Ureter (tissue), 1 donor: ENCODE data around the gene ADAM19. TPM values are rescaled to one million over a fixed set of nuclear protein-coding genes. Genes with fewer than 3 reads are reported as not detected.
A peak's percentile ranks its signal among the peaks of the same experiment; 100 is the strongest.

Source experiments
- DNase-seq: peaks from one replicate; pipeline ENCODE4 v3.0.0-alpha.2; 2020; ENCODE audit warnings: low spot score
- total RNA-seq: library from RNA; stranded (reverse); gene quantifications from one replicate; pipeline ENCODE4 v1.2.4, GENCODE V29; 2023
- donor health status: DM: yes; HTN: yes; CAD: no.

The ADAM19 gene
- total RNA-seq, 1 donor from 2014 or later: 17.4 TPM

DNA sequence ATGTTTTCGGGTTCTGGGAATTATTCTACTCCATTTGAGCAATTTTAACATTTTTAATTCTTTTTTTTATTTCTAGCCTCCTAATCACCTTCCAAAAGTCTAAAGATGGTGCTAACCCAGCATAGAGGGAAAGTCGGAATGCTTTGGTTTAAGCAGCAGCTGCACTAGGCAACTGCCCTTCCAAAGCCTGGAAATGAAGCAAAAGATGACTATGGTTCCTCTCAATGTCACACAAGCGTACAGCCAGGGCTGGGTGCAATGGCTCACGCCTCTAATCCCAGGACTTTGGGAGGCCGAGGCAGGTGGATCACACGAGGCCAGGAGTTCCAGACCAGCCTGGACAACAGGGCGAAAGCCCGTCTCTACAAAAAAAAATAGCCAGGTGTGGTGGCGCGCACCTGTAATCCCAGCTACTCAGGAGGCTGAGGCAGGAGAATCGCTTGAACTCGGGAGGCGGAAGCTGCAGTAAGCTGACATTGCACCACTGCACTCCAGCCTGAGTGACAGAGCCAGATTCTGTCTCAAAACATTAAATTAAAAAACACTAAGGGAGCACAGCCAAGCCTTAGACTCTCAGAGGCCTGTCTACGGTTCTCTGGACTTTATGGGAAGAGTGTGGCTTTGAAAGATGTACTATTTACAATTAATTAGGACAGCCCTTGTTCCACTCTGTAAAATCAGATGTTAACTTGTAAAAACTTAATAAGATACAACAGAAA, 33.1 kb downstream of the ADAM19 start:
- no peak for DNase-seq

DNA sequence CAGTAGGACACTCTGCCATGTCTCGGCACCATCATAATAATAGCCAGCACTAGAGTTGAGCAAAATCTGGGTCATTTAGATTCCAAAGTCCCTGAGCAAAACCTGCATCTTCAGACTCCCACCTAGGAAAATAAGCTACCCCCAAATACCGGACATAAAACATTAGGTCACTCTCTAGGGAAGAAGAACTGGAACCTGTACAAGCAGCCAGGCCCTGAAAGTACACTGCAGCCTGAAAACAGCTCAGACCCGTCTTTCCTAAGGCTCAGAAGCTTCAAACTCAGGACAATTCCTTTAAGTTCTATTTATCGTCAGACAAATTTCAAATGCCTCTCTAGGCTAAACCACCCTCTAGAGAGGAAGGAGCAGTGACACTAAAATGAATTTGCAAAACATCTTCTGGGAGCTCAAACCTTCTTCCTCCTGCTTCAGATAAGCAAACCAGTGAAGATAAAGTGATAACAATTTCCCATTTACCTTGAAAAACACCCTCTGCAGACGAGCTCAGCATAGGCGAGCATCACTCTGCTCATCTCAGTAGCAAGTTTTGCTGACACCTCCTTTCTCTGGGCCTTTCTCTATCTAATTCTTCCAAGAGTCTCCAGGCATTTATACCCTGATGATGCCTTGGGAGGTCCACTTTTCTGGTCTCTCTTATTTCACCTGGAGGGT, 34.0 kb downstream of the ADAM19 start:
- no peak for DNase-seq

DNA sequence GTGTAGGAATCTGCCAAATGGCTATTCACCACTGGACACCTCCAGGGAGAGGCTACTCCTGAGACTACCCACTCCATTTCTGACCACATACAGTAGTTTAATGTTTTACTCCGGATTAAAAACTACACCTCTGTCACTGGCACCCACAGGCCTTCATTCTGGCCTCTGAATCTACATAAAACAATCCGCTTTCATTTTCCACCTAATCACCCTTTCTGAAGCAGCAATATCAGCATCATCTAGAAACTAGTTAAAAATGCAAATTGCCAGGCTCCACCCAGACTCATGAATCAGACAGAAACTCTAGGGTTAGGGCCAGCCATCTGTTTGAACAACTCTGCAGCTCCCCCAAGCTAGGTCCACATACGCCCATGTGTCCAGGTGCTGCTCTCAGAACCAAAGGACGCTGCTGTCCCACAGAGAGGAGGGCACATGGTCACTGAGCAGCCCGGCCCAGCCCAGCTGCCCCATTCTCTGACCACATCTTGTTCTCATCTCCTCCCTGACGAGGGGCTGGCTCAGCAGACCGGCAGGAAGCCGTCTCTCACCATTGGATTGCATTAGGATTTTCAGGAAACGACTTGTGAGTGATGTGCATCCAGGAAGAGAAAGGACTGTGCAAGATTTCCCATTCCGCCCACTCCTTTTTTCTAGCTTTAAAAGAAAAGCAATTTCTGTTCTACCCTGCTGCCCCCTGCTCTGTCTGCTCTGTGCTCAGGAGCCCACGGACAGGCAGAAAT, 34.7 kb downstream of the ADAM19 start:
- DNase-seq: no peak

DNA sequence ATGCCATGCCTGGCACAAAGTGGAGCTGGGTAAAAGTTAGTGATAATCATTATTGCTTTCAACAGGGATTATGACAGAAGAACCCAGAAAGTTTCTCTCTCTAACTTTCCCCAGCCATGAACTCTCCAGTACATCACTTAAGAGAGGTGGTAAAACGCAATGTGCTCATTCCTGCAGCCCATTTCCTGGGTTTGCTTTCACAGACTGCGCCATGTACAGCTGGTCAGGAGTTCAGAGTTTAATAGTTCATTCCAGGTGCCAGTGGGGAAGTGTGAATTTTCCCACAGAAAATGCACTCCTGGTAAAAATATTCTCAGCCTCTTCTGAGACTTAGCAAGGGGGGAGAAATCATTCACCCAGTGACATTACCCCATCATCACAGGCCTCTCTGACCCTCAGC, 35.5 kb downstream of the ADAM19 start:
- no peak for DNase-seq

DNA sequence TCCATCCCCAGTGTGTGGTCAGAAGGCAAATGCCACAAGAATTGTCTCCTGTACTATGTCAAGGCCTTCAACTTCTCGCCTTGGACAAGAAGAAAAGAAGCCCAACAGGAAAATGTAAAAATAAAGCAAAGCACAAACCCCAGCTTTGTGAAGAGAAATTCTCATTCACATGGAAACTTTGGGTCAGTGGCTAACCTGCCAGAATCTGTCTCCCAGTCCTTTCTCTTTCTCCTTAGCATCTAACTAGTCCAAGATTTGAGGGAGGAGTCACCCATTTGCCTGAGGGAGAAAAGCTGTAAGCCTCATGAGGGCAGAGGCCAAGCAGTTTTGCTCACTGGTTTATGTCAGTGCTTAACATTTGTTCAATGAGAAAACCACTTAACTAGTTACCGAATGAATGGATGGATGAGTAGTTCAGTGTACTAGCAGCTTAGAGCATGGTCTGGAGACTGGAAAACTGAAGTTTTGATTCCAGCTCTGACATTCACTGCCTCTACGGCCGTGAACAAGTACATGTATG, 36.0 kb downstream of the ADAM19 start:
- DNase-seq: no peak

DNA sequence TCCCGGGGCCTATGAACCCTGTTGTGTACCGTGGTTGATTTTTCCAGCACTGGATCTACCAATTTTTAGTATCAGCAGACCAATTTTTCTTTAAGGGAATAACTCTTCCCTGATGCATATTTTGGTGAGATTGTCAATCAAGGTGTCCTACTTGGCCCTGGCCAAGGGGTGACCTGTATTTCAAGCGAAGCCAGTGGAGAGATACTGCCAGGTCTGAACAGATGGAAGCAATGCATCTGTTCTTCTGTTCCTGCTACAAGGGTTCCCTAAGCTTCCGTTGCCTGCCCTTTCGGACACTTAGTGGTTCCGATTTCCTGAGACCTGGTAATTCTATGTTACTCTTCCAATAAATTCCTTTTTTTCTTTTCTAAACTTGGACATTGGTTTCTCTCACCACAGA, 37.3 kb downstream of the ADAM19 start:
- DNase-seq: no peak

DNA sequence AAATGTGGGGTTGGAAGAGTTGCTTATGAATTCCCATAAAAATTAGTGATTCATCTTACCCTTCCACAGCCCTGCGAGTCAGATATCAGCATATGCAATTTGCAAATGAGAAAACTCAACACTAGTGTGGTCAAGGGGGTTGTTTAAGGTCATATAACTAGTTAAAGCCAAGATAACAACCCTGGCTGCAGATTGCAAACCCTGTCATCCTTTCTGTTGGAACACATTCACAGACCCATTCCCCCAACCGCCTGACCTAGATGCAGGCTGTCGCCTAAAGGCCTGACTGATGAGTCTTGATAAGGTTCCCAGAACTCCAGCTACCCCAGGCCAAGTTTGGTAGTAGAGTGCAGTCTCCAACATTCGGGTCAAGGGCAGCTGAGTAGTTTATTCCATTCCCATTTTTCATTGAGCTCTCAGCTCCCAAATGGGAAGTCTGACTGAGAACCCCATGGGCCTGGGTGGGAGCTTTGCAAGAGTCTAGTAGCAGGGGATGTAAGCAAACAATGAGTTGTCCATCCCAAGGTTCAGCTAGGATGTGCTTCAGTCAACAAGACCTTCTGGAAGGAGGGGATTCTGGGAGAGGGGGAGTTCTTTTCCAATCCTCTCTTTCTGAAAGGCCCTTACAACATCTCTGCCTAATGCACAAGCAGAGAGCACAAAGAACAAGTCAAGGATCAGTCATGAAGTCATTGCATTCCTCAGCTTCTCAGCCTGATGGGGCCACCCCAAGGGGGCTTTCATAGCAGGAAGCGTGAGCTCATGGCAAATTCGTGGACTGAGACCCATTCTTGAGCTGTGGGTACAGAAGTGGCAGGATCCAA, 40.3 kb downstream of the ADAM19 start:
- DNase-seq: peak; percentile 66

DNA sequence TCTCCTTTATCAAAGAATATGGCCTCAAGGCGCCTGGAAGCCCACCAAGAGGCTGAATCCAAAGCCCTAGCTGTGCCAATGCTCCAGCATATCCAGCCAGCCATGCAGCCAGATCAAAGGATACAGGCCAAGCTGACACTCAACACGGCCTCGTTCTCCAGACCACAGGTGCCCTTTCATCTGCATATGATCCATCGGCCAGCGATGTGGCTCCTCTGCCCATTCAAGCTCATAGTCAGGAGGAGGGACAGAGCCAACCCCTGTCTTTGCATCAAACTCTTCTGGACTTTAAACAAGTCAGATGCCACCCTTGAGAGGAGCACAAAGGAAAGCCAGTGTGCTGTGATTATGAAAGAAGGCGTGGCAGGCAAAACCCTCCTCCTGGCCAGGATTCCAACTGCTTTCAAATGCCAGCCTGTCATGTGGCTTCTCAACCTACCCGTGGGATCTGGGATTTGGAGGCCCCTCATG, 42.5 kb downstream of the ADAM19 start:
- DNase-seq: no peak

DNA sequence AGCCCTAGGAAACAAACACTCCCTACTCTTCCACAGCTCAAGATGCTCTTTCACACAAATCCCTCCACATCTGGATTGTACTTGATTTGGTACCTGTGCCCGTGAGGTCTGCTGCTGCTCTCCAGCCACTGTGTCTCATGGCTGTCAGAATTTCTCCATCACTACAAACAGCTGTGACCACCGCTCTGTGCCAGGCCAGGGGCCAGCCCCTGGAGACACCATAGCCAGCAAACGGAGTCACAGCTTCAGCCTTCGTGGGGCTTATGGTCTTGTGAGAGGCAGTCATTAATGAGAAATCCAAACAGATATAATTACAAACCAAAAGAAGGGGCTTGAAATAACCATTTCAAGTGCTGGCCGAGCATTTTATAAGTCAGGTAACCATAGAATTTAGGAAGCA, 43.6 kb downstream of the ADAM19 start:
- no peak for DNase-seq

DNA sequence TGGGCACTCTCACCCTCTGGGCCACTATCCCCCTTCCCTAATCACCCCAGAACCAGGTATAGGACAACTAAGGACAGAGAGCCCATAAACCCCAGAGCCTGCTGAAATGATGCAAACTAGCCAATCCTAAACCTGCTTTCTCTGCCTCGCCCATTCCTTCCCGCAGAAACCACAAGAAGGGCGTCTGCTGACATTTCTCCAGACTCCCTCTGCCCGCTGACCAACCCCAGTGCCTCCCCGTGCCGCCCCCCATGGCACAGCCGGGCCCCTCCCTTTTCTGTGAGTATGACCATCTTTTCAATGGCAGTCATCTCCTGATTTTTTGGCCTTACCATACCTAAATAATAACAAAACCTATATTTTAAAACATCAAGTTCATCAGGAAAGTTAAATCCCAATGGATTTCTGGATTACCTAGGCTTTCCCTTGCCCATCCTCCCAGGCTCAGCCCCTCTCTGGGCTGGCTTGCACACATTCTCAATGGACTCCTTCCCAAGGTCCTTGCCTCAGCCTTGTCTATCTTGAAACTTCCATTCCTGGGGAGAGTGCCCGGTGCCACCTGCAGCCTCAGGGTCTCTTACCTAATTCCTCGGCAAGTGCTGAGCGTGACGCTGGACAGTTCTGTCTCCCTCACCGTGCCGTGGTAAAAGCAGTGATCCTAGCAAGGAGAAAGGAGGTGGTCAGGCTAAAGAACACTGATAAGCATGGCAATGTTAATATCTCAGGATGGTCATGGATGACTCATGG, 45.2 kb downstream of the ADAM19 start:
- DNase-seq: no peak

DNA sequence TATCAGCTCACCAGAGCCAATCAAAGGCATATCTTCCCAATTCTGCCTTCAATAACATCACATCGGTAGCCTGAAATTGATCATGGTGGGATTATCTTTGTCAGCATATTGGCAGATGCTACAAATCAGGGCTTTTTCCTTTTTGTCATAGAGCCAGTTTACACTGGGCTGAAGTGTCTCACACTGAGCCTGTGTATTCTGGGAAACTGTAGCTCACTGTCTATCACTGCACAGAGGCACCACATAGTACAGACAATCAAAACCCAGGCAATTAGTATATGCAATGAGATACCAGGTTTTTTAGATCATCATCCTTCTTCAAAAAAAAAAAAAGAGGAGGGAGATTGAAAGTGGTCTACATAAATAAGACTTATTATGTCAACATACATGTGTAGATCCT, 46.6 kb downstream of the ADAM19 start:
- DNase-seq: no peak

DNA sequence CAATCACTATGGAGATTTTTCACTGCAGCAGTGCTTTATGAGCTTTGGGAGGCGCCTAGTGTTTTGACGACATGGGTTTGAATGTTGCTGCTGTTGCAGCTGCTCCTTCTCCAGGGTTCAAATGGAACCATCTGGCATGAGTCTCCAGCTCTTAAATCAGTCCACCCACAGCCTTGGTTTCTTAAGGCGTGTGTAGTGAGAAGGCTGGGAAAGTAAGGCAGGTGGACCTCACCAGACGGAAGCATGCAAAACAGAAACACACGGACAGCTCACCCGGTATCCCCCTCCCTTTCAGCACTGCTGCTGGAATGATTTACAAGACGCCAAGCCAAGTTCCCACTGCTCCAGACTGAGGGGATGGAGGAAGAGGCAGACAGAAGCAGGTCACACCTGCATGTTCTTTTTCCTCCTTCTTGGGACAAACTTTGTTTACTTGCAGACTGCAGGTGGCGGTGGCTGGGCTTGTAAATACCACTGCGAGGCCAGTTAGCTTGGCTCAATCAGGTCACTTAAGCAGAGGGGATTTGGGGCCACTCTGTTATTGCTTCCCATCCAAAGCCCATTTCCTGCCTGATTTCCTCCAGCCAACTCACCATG, 47.4 kb downstream of the ADAM19 start:
- DNase-seq: no peak

DNA sequence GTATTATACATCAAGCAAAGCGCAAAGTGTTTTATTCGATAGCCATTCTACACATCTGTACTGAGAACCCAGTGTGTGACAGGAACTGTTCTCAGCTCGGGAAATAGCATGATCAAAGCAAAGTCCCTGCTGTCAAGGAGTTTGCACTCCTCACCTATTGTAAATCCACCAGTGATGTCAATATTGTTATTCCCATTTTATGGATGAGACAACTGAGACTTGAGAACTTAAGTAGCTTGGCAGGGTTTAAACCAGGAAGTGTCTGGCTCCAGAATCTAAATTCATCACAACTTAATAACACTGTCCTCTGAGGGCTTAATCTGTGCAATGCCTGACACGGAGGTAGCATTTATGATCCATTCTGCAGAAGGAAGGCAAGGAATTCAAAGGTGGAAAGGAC, 50.7 kb downstream of the ADAM19 start:
- DNase-seq: no peak

DNA sequence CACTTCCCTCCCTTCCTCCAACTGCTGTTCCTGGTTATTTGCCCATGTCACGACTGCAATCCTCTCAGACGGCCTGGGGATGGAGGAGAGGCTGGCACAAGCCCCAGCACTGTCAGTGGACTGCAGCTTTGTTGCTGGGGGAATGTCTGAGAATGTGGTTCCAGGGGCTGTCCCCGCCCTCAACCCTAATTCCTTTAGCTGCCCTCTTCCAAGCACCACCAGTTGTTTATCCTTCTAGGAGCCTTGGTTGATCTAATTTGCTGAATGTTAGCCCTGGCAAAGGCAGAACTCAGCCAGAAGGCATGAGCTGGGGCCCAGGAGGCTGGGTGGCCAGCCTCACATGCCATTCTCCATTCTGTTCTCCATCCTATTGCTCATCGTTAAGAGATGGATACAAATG, 51.6 kb downstream of the ADAM19 start:
- DNase-seq: no peak

DNA sequence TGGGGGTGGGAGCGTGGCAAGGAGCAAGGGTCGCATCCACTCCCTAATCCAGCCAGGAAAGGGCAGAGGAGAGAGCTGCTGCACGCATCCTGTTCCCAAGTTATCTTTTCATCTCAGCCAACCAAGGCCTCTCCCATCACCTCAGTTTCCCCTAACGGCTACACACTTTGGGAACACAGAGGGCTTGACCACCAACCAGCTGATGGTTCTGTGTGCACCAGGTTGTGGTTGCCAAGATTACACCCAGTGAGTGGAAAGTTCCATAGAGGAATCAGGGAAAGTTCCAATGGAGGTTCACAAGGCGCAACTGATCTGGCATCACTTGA, 53.9 kb downstream of the ADAM19 start:
- DNase-seq: no peak

DNA sequence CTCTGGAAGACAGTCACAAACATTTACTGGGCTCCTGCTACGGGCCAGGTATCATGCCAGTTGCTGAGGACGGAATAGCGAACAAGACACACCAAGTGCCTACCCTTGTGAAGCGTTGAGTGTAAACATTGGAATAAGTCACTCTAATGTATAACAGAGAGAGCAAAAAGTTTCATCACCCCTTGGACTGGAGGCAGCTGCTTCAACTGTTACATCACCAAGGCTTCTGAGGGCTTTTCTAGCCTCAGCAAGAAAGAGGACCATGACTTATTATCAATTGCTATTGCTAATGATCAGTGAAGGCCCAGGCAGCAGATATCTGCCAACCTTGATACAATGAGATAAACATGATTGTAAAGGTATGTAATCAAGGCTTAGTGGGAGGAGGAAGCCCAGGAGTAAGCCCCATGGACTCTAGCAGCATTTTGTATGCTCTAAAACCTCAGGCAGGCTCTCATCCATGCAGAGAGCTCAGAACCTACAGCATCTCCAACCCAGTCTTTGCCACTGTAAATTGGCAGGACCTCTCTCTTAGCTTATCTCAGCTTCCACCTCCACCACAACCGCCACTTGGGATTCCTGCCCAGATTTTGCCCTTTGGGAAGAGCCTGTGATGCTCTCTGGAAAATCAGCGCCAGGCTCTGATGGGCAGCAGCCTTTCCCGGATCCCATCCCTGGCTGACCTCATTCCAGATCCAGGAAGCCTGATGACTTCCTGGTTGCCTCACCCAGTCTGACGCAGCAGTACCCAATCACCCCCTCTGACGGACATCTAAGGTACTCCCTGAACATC, 54.5 kb downstream of the ADAM19 start:
- peak; percentile 60 for DNase-seq

DNA sequence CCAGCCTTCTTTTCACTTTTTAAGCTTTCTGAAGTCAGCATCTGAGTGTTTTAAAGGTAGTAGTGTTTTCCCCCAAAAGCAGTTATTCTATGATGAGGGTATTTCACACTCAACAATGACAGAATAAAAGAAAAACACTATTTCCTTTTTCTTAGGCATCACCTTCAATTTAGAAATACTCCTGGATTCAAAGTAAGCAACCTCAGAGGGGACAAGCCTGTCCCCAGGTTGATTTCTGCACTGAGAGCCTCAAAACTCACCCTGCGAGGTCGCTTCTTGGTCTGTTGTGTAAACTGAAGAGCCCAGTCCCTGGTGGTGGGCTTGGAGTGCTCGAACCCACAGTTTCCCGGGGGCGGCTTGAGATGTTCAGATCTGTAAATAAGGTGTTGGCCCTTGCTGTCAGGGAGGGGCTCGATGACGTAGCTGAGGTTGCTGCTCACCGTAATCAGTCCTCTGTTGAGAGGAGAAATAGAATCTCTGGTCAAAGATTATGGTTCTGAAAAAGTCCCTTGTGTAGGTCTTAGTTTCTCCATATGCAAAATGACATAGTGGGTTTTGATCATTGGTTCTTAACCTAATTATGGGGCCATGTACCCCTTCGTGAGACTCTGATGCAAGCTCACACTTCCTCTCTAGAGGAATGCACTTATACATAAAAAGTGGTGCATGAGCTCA, 55.9 kb downstream of the ADAM19 start:
- no peak for DNase-seq

DNA sequence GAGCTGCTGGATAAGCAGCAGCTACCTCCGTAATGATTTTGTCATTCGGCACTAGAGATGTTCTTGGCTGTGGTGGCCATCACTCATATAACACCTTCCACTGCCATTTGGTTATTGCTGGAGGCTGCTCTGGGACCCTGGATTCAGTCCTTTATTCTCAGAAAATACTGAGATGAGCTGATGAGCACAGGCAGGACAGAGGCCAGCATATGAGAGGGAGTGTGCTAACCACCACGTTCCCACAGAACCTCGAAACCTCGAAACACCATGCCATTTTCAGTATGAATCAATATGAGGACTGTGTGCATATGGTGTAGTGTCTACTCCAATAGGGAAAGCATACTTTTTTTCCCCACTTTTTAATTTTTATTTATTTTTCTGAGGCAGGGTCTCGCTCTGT, 56.6 kb downstream of the ADAM19 start:
- no peak for DNase-seq

DNA sequence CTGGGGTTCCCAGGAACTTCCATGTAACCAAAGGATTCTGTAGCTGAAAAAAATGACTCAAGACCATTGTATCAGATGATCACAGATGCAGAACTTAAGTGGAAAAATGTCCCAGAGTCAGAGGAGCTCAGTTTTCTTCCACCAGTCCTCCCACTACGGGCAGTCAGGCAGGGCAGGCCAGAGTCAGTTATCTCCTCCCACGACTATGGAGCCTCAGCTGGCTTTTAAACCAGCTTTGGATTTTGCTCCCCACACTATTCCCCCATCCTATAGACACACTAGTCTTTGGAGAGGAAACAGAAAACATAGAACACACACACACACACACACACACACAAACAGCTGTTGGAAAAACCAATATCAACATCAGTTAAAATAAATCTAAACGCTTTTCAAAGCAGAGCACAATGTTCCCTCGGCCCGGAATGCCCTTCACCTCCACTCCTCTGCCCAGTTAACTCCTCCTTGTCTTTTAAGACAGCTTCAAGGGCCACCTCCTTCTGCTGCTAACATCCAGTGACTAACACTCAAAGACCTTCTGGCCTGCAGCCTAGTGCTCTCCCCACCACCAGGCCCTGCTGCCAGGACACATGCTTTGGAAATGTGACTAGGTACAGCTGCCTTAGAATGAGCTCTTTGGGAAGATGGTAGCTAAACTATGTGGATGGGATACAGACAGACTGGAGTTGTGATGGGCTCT, 58.8 kb downstream of the ADAM19 start:
- DNase-seq: peak; percentile 66
